Activated CD4-positive, alpha-beta T cell treated with anti-CD3 and anti-CD28 coated beads, Interleukin-2, amount 50 U/mL, for 24 hours (primary cell): ENCODE results near the gene SLC6A12.
"Not testable (repeated sequence)": the region's sequence is repeated elsewhere in the genome, so short reads cannot be mapped to it uniquely, and the experiment has no call there.

Experiments used
- DNase-seq, 2 donors: peaks; one replicate each; pipeline ENCODE4 v3.0.0-alpha.2; 2020; ENCODE audit warnings: low read depth in 1 of 2, low spot score in 1 of 2

SLC6A12 gene

DNA sequence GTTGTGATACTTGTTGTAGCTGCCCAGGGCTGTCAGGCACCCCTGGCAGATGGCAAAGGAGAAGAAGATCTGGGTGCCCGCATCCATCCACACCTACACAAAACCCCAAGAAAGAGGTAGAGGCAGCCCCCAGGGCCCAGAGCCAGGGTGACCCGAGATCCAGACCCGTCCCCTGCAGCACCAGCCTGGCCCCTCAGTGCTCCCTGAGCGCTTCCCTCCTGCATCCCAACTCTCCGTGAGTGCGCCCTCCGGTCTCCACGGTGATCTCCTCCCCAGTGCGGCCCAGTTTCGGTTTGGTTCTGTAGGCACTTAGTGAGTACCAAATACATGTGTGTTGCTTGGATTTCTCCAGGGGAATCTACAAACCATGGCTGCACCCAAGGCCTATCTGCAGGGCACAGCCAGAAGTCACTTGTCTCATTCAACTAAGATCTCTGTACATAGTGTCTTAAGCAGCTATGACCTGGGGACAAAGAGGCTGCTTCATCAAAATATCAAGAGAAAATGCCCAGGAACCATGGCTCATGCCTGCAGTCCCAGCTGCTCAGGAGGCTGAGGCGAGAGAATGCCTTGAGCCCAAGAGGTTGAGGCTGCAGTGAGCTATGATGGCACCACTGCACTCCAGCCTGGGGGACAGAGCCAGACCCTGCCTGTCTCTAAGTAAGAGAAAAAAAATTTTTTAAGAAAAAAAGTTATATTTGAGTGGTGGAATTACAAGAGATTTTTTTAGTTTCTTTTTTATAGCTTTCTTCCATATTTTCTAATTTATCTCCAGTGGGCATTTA is 15.9 kb downstream of the SLC6A12 start:
- DNase-seq, result no peak

DNA sequence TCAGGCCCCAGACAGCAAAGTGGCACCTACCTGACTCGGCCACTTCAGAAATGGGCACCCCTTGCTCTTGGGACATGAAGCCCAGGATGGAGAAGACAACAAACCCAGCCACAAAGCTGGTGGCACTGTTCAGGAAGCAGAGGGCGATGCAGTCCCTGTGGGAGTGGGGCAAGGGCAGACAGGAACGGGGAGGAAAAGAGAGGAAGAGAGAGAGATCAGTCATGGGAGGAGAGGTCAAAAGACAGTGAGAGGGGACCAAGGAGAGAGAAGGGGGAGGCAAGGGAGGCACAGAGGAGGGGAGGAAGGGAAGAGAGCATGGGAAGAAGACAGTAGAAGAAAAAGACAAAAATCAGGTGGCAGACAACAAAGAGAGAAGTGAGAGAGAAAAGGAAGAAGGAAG is 16.6 kb downstream of the SLC6A12 start:
- no peak for DNase-seq

DNA sequence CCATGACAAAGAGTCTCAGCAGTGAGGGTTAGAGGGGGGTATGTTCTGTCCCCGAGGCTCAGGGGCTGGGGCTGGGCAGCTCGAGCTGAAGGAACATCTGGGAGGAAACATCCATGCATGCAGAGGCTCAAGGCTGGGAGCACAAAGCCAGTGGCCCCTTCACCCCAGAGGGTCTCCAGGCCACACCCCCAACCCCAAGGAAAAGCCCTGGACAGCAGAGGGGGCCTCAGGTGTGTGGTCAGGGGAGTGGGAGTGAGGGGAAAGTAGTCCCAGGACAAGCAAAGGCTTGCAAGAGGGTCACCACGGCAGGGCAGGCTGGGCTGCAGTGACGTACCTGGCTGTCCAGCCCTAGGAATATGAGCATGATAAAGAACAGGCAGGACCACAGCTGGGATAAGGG is 17.5 kb downstream of the SLC6A12 start:
- DNase-seq, result no peak

DNA sequence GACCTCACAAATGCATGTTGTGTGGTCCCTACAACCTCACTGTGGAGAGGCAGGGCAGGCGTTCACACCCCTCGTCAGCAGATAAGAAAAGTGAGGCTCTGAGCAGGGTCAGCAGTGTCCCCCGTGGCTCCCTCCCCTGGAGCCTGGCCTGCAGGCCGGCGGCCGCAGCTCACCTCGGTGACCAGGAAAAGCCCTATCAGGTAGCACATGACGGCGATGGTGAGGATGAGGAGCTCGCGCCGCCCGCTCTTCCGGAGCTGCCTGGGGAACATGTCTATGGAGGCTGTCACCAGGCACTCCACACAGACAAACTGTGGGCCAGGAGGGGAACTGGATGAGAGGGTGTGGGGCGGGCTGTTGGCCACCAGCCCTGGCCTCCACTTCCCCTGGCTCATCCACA is 18.0 kb downstream of the SLC6A12 start:
- no peak for DNase-seq

DNA sequence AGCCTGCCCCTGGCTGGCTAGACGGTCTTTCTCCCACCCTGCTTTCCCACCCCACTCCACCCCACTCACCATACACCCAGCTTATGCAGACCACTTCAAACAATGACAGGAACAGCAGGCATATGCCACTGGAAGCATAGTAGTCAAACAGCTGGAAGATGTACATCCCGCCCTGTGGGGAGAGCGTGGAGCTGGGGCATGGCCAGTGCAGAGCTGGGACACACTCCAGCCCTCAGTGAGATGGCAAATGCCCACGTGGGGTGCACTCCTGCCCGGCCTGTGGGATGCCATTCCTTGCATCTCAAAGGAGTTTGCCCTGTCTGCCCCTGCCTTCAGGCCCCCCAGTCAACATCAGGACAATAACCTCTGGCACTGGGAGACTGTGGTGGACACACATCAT is 18.8 kb downstream of the SLC6A12 start:
- no peak for DNase-seq

DNA sequence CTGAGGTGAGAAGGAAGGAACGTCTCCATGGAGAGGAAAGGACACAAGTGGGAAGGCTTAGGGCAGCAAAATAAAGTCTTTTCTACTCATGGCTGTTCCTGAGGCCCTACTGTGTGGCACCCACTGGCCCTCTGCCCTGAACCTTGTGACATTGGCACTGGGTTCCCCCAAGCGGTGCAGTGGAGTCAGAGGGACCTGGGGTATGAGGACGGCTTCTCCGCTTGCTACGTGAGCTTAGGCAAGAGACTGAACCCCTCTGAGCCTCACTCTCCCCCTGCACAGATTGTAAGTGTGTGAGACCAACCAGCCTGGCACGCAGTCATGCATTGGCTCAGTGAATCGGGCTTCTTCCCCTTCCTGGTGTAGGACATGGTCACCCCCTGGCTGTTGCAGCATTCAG is 19.7 kb downstream of the SLC6A12 start:
- no peak for DNase-seq

DNA sequence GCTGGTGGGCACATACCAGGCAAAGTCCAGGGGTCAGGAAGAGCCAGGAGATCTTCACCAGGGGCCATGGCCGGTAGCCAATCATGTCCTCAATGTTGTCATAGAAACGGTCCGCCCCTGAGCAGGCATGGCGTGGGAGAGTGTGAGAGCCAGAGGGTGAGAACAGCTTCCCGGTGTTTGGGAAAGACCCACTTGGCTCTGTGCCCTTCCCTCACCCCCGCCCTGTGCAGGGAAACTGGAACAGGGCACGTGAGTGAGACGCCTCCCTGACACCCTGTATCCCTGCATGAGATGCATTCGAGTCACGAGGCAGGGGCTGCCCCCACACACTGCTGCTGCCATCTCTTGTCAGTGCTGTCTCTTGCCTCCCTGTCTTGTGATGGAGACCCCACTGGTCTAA is 20.7 kb downstream of the SLC6A12 start:
- no peak for DNase-seq

DNA sequence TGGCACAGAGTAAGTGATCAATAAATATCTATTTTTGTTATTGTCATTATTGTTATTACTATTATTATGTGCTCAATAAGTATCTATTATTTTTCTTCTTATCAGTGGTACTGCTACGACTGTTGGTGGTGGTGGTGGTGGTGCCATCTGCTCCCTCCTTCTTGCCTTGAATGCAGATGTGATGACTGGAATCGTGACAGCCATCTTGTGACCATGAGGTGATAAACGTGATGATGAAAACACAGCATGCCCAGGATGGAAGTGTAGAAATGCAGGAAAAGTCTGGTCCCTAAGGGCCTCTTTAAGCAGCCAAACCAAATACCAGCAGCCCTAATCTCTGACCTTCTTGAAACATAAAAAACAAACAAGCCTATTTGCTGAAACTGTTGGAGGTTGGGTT is 22.4 kb downstream of the SLC6A12 start:
- no peak for DNase-seq

DNA sequence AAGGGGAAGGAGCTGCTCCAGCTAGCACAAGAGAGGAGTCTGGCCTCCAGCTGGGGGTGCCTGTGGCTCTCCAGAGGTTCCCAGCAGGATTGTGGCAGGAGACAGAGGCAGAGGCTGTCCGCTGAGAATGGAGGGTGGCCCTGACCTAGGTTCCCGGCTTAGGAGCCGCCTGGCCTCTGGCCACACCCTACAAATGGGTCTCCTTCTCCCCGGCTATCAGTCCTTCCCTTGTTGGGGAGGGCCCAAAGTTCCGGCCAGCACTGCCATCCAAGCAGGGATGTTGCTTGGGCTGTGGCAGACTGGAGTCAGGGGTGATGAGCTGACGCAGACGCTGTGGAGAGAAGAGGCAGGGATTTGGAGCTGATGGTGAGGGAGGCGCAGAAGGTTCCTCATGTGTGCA is 23.1 kb downstream of the SLC6A12 start:
- DNase-seq, result no peak

DNA sequence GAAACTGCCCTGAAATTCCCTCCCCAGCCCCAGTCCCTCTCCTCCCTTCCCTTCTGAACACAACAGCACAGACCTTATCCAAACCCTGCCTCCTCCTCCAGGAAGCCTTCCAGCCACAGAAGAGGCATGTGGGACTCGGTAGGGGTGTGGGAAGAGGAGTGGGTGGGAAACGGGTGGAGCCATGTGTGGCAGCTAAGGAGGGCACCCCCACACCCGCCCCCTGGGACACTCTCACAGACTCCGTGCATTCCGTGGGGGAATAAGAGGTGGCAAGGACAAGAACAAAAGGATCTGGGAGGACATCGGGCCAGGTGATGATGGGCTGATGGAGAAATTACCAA is 24.4 kb downstream of the SLC6A12 start:
- DNase-seq, result no peak

DNA sequence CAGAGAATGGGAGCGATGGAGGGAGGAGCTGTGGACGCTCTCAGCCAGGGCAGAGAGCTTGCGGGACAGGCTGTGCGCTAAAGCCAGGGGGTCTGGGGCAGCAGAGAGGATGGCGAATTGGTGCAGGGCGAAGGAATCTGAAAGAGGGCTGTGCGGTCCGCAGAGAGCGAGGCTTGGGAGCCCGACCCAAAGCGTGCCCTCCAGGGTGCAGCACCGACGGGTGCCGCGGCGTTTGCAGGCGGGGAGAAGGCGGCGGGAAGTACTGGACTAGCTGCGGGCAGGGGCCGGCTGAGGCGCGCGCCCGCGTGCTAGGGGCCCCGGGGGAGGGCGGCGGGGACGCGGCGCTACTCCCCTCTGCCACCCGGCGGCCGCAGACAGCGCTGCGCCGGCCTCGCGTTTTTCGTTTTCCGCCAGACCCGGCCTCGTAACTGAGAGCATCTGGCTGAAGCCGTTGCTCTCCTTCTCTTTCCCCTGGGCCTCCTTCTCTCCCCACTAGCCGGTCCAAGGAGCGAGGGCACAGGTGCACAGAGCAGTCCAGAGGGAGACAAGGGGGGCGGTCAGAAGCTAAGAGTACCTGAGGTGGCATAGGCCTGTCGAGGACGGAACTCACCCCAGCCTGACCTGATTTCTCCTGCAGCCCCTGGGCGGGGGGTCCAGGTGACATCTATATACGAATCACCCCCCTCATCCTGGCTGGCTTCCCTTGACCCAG is 24.9 kb downstream of the SLC6A12 start:
- DNase-seq, result peak in 1 of 2 donors; percentile 21

DNA sequence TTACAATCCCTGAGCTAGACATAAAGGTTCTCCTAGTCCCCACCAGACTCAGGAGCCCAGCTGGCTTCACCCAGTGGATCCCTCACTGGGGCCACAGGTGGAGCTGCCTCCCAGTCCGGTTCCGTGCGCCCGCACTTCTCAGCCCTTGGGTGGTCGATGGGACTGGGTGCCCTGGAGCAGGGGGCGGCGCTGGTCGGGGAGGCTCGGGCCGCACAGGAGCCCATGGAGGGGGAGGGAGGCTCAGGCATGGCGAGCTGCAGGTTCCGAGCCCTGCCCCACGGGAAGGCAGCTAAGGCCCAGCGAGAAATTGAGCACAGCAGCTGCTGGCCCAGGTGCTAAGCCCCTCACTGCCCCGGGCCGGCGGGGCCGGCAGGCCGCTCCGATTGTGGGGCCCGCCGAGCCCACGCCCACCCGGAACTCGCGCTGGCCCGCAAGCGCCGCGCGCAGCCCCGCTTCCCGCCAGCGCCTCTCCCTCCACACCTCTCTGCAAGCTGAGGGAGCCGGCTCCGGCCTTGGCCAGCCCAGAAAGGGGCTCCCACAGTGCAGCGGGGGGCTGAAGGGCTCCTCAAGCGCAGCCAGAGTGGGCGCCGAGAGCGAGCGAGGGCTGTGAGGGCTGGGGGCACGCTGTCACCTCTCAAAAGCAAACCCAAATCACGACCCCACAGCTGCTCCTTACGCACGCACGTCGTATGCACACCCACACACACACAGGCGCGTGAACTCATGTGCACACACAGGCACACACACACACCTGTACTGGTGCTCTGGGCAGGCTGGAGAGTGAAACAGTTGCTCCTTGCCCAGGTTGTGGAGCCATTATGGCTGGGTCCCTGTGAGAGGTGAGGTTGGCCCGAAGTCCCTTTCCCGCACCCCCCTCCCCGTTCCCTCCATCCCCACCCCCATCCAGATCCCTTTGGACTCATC is 25.7 kb downstream of the SLC6A12 start:
- DNase-seq, result not testable (repeated sequence)

DNA sequence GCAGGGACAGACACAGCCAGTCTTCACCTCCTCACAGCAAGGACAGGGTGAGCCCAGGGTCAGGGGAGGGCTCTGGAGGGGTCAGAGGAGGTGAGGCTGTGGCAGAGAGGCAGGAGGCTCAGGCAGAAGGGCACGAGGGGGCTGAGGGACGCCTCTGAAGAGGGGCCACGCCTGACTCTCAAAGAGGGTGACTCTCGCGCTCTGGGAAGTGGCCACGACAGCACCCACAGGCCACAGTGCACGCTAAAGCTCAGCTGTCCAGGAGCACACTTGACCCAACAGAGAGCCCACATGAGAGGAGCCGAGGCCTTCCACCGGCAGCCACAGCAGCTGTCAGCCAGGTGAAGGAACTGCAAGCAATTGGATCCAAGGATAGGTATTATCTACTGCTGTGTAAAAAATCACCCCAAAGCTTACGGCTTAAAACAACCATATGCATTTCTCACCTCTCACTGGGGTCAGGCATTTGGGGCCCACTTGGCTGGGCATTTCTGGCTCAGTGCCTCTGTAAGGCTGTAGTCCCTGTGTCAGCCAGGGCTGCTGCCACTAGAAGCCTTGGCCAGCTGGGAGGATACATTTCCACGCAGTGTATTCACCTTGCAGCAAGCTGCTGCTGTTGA is 27.8 kb downstream of the SLC6A12 start:
- DNase-seq, result no peak

DNA sequence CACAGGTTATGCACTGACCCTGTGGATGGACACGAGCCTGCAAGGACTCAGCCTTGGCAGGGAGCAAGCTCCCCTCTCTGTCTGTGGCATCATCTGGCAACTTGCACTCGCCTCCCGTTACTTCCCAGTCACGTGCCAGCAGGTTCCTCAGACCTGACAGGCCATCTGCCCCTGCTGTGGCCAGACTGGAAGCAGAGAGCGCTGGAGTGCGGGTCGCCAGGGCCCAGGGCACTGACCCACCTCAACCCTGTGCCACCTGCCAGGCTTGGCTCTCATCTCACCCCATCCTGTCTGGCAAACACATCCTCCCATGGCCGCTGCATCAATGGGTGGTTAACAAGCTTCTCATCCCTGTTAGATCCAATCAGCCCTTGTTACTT is 28.4 kb downstream of the SLC6A12 start:
- no peak for DNase-seq

DNA sequence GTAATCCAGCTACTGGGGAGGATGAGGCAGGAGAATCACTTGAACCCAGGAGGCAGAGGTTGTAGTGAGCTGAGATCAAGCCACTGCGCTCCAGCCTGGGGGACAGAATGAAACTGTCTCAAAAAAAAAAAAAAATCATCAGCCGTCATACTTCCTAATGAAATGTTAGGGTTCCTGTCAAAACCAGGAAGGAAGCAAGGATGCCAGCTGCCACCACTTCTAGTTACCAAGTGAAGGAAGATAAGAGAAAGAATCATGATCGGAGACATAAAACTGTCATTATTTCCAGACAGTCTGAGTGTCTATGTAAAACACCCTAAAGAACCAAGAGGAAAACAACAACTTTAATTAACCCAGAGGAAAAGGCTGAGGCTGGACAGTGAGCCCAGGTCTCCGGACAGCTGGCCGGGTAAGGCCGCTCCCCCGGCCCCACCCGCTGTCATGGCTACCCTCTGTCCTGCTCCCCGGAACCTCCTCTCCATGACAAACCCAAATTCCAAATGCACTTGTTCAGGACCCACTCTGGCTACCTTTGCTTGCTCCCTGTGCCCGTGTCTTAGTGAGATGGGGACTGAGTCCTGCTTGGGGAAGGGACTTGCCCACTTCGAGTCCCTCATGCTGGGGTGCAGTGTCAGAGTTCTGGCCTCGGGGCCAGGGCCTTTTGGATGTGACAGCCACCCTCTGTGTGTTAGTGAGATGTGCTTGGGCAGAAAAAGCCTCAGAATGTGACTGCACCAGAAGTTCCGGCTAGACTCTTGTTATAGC is 29.0 kb downstream of the SLC6A12 start:
- no peak for DNase-seq

DNA sequence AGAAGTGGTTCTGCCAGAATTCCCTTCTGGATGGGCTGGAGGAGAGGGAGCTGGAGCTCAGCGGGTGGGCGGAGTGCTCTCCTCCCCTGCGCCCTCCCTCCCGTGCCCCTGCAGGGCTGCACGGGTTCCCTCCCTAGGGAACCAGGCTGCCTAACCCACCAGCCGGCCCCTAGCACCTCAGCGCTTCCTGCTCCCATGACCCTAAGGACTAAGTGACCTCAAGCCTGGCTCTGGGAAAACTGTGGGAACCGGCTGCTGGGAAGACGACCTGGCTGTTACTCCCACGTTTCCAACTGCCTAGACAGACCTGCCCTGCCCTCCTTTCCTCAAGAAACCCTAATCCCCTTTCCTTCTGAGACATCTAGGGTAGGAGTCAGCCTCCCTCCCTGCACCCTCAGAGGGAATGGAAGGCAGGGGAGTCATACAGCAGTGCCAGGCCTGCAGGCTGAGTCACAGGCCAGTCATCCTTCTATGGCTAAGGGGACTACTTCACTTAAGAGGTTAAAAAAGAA is 31.5 kb downstream of the SLC6A12 start:
- no peak for DNase-seq

DNA sequence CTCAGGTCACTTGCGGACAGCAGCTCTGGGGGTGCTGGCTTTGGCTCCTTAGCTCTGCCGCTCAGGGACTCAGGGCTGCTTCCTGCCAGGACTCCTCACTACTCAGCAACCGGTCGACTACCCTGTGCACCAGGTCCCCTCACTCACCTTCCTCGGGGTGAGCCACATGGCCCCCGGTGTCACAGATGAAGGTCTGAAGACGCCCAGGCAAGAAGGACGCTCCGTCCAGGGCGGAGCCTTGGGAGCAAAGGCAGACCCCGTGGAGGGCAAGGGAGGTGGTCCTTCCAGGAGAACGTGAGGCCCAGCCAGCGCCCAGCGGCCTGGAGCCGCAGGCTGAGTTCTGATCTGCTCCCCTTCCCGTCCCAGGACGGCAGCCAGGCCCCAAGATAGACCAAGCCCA is 32.0 kb downstream of the SLC6A12 start:
- no peak for DNase-seq

DNA sequence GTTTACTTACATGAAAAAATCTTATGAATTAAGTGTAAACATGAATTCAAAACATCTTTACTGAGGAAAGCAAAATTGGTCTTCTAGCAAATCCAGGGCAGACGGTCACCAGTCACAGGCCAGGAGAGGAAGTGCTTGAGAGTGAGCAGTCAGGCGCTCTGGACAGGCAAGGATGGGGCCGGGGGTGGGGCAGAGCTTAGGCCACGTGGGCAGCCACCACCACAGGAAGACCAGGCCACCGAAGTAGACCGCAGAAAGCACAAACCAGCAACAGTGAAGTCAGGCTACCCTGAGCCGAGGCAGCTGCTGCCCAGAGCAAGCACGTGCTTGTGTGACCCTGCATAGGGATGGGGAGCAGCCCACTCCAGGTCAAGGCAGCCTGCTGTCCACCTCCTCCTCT is 33.5 kb downstream of the SLC6A12 start:
- no peak for DNase-seq

DNA sequence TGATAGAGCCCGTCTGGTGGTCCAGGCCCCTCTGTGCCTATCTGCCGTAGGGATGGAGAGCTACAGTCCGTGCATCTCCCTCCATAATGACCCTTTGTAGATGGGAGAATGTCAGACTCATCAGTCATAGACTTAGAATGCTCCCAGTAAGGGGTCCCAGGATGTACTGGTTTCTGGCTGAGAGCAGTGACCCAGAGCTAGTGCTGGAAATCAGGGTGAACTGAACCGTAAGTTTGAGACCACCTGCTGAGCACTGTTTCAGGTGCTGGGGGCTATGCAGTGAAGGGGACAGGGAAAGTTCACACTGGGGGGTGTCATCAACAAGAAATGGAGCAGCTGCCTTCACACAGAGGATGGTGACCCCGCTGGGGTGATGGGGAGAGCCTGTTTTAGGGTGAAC is 34.1 kb downstream of the SLC6A12 start:
- DNase-seq, result no peak

DNA sequence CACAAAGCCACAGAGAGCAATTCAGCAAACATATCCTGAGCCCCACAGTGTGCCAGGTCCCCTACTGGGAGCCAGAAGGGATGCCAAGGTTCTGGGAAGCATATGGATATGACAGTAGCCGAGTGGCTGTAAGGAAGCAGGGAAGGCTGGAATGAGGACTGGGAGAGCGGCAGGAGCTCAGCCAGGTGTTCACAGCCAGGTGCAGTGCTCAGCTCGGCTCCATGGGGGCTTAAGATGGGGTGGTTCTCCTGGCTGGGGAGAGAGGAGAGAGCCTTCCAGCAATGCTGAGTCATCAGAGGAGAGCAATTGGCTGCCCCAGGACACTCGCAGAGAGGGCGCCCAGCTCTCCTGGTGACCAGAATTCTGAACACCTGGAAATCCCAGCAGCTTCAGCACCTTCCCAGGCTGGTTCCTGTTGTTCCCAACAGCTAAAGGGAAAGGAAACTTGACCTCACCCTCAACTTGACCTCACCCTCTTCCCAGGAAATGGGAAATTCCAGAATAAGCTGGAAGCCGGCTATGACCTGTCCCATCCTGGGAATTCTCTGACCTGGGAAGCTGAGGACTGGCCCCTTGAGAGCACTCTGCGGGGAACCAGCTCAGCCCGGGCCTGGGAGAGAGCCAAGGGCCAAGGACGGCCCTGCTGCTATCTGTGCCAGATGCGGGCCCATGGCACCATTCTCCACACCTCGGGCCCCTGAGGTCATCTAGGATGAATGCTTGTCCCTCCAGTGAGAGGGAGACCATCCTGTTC is 34.6 kb downstream of the SLC6A12 start:
- DNase-seq, result no peak
